Sciatic nerve (tissue), 2 donors: Measurements from ENCODE around the gene PGGHG. TPM values are rescaled to one million over a fixed set of nuclear protein-coding genes. Genes with fewer than 3 reads are reported as not detected.
A peak's percentile ranks its signal among the peaks of the same experiment; 100 is the strongest.
"Not testable (repeated sequence)": the region's sequence is repeated elsewhere in the genome, so short reads cannot be mapped to it uniquely, and the experiment has no call there.

Experiments used
- ATAC-seq: fragments of 200-7000 bp; cut with Tn5 transposase; one replicate; pipeline ENCODE4 v1.9.1; 2020; ENCODE audit warnings: mild to moderate bottlenecking, moderate library complexity
- DNase-seq: peaks from one replicate; pipeline ENCODE4 v3.0.0-alpha.2; 2020; ENCODE audit warnings: low spot score
- intact Hi-C: fragments of 100-400 bp; cut with DNase I; formaldehyde crosslinking; loops from one replicate; pipeline ENCODE4 v1.14.2; 2022
- total RNA-seq: library from RNA; stranded (reverse); fragmentation: NEBNext Ultra II Directional; extraction: Animal tissue kit (Norgen Biotek cat#: 25700); gene quantifications from one replicate; pipeline ENCODE4 v1.2.1, GENCODE V29; 2021
- donor health status: DM: no; HTN: no; CAD: no.
- donor health status: DM: no; HTN: no; CAD: no.

PGGHG gene
- total RNA-seq, 1 donor from 2014 or later: 60.3 TPM

DNA sequence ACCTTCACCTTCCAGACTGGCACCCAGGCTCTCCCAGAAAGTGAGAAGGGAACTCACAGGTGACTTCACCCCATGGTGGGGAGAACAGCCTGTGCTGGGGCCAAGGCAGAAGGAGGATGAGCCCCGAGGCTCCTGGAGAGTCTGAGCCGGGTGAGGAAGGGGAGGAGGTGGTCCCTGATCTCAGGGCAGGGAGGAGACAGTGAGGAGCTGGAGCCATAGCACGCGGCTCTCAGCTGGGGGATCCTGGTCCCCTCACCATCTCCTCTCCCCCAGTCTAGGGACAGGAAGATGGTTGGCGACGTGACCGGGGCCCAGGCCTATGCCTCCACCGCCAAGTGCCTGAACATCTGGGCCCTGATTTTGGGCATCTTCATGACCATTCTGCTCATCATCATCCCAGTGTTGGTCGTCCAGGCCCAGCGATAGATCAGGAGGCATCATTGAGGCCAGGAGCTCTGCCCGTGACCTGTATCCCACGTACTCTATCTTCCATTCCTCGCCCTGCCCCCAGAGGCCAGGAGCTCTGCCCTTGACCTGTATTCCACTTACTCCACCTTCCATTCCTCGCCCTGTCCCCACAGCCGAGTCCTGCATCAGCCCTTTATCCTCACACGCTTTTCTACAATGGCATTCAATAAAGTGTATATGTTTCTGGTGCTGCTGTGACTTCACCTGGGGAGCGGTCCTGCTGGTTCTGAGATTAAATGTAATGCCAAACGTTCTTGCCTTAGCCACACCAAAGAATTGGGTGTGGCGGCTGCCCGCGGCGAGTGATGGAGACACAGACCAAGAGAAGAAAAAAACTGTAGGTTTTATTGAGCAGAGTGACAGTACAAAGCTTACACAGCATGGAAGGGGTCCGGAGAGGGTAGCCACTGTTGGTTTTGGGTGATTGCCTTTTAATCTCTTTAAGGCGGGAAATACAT lies 20.1 kb downstream of the PGGHG start:
- DNase-seq, intact Hi-C loops: not testable (repeated sequence)
- ATAC-seq: peak; percentile 1

DNA sequence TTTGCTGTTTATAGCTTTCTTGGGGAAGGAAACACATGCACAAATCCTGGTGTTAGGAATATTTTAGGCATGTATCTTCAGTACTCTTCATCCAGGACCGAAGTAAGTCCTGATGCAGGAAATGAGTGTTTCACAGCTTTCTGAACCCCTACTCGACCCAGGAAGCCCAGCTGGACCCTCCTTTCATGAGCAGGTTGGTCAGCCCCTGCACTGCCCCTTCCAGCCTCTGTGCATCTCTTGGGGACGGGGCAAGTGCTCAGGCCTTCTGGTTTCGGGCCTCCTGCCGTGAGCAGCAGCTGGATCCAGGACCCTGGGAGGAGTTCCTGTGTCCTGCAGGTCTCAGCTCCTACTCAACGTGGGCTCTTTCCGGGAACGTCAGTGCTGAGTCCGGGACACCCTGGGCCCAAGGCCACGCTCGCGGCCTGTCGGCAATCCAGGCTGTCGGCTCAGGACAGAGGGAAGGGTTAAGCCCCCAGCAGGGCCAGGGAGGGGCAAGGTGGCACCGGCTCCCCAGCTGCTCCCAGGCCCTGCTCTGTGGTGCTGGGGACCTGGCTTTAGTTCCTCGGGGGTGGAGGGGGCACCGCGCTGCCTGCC lies 21.1 kb downstream of the PGGHG start:
- DNase-seq, intact Hi-C loops: not testable (repeated sequence)

DNA sequence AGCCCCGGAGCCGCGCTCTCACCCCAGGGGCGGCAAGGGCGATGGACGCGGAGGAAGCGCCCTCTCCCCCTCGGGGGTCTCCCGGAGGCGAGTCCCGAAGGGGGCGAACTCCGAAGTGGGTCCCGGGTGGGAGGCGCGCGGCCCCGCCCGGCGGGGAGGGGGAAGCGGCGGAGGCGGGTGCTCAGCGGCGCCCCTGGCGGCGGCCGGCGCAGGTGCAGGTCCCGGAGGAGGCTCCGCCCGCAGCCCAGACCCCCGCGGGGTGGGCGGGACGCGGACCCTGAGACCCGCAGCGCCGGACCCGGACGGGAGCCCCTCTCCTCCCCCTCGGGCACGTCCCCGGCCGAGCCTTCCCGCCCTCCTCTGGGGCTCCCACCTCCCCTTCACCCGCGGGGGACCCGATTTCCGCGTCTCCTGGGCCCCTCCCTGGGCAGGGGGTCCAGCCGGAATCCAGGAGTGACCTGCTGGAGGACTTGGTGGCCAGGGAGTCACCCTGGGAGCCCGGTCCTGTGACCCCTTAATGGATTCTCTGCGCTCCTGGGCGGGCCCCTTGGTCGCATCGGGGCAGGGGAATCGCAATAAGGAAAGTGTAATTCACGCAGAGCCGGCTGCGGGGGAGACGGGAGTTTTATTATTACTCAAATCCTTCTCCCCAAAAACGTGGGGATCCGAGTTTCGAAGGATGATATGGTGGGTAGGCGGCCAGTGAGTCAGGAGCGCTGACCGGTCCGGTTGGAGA lies 22.3 kb downstream of the PGGHG start:
- DNase-seq, intact Hi-C loops: not testable (repeated sequence)
- ATAC-seq: peak; percentile 4

More for the DNA sequence above, 21.1 kb downstream of the PGGHG start:
- not testable (repeated sequence) for ATAC-seq

DNA sequence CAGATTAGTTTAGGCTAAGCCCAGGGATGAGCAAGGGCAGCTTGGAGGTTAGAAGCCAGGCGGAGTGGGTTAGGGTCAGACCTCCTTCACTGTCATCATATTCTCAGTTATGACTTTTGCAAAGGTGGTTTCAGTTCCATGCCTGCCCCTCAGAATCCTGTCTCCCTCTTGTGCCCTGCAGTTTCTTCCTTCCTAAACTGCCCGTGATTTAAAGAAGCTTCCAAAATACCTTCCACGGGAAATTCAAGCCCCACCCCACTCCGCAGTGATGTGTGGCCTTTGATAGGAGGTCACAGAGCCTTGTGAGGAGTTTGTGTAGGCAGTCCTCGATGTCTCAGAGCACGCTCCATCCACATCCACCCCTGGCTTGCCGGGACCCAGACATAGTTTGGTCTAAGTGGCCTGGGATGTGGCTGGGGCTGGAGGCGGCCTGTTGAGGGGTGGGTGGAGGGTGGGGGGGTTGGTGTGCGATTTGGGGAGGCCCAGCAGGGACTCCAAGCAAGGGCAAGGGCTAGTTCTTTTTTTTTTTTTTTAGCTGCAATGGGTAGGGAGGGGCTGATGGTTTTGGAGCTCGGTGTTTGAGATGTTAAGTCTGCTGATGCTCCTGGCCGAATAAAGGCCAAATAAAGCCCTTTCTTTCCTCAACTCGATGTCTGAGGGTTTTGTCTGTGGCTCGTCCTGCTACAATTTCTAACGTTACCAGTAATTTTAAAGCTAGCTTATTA lies 23.3 kb downstream of the PGGHG start:
- intact Hi-C loops: no loop called here
- DNase-seq: no peak
- no peak for ATAC-seq

DNA sequence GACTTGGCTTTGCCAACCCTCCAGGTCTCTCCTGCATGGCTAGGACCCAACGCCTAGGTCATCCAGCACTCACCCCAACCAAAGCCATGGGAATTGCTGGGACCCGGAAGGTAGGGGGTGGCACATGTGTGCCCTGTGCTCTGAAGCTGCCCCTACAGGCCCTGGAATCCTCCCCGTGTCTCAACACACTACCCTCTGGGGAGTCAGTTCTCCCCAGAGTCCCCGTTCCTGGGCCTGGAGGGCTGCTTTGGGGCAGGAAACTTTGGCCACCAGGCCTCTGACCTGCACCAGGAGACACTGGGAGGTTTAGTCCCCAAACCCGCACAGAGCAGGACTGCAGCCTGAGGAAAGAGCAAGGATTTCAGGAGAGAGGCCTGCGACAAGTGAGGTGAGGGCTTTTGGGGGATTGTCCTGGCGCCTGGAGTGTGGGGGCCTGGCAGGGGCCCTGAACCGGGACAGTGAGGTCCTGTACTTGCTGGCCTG lies 24.4 kb downstream of the PGGHG start:
- DNase-seq: no peak
- intact Hi-C loops: no loop called here
- ATAC-seq: no peak

DNA sequence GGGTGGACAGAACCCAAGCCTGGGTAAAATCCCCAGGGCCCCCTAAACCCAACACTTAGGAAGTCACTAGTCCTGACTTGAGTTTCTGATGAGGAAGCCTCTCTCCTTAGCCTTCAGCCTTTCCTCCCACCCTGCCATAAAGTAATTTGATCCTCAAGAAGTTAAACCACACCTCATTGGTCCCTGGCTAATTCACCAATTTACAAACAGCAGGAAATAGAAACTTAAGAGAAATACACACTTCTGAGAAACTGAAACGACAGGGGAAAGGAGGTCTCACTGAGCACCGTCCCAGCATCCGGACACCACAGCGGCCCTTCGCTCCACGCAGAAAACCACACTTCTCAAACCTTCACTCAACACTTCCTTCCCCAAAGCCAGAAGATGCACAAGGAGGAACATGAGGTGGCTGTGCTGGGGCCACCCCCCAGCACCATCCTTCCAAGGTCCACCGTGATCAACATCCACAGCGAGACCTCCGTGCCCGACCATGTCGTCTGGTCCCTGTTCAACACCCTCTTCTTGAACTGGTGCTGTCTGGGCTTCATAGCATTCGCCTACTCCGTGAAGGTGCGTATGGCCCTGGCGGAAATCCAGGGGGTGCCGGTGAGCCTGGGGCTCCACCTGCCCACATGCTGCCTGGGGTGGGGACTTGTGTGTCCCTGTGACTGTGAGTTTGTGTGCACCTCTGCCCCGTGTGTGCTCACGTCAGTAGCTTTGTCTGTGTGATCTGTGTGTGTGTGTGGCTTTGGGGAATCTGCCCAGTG lies 25.0 kb downstream of the PGGHG start, which contains the start of gene IFITM1:
Gene IFITM1 (plus strand): TSS at position 254 of the 767 bp plus-strand sequence. CDS start 131 bp downstream, at position 385.
- ATAC-seq (peak; percentile 66), DNase-seq (no peak)
- intact Hi-C loops: no loop called here

DNA sequence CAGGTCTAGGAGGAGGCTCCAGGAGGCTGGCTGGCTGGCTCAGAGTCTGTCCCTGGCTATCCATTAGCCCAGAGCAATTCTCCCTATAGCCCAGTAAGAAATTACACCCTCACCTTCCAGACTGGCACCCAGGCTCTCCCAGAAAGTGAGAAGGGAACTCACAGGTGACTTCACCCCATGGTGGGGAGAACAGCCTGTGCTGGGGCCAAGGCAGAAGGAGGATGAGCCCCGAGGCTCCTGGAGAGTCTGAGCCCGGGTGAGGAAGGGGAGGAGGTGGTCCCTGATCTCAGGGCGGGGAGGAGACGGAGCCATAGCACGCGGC lies 25.6 kb downstream of the PGGHG start:
- intact Hi-C loops, DNase-seq, ATAC-seq: not testable (repeated sequence)

DNA sequence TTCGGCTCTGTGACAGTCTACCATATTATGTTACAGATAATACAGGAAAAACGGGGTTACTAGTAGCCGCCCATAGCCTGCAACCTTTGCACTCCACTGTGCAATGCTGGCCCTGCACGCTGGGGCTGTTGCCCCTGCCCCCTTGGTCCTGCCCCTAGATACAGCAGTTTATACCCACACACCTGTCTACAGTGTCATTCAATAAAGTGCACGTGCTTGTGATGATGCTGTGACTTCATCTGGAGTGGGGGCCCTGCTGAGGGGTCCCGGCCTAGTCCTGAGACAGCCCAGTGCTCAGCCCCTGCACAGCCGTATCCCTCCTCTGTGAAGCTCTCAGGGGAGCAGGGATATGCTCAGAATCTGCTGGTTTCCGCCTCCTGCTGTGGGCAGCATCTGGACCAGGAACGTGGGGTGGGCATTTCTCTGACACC lies 26.1 kb downstream of the PGGHG start:
- no peak for DNase-seq
- intact Hi-C loops: no loop called here
- no peak for ATAC-seq

DNA sequence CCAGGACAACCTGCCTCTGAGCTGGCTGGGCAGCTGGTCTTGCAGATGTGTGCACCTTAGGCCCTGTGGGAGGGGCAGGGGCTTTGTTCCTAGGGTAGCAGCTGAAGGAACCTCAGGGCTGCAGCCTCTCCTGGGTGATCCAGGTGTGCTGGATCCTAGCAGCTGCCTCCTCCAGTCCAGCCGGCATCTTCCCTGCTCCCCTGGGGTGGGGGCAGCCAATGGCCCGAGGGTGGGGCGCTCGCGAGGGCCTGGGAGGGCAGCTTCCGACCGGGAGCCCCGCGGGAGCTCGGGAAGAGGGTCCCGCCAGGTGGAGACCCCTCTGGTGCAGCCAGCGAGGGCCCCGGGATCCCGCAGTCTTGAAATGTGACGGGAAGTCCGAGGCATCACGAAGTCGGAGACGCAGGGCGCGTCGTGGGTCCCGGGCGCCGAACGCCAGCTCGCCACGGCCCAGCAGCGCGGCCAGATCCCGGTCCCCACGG lies 26.6 kb downstream of the PGGHG start:
- intact Hi-C loops: no loop called here
- DNase-seq (peak; percentile 57), ATAC-seq (no peak)

DNA sequence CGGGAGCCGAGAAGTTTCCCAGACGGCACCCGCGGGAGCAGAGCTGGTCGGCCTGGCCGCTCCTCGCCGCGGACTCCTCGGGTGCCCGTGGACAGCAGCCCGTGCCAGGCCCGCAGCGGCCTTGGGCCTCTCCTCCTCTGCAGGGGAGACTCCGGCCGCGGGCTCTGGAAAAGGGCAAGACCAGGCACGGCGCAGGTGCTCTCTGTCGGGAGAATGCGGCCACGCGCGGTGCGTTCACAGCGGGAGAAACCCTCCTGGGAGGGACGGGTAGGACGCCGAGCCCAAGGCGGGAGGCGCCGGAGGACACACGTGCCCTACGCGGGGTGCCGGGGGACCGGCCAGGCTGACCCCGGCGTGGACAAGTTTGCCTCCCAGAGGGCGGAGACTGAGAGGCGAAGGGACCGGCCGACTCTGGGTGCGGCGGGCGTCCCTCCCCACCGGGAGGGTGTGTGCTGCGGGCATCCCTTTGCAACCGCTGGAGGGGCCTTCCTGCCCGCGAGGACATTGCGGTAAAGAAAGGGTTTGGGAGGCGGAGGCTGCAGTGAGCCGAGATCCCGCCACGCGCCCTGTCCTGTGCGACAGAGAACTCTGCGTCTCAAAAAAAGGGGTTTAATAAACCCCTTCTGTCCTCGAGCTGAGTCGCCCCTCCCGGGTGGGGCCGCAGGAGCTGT lies 27.2 kb downstream of the PGGHG start:
- no peak for ATAC-seq
- intact Hi-C loops: no loop called here
- DNase-seq: peak; percentile 70

DNA sequence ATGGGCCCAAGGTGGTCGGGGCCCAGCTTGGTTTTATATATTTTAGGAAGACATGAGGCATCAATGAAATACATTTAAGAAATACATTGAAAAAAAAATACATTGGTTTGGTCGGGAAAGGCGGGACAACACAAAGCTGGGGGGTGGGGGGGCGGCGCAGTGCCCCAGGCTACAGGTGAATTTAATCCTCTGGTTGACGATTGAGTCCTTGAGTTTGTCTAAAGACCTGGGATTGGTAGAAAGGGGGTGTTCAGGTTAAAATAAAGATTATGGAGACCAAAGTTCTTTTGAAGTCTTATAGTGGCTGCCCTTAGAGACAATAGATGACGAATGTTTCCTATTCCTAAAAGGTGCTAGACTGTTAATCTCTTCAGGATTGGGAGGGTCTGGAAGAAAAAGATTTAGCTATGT lies 28.0 kb downstream of the PGGHG start:
- DNase-seq (no peak), ATAC-seq (no peak)
- intact Hi-C loops: no loop called here

DNA sequence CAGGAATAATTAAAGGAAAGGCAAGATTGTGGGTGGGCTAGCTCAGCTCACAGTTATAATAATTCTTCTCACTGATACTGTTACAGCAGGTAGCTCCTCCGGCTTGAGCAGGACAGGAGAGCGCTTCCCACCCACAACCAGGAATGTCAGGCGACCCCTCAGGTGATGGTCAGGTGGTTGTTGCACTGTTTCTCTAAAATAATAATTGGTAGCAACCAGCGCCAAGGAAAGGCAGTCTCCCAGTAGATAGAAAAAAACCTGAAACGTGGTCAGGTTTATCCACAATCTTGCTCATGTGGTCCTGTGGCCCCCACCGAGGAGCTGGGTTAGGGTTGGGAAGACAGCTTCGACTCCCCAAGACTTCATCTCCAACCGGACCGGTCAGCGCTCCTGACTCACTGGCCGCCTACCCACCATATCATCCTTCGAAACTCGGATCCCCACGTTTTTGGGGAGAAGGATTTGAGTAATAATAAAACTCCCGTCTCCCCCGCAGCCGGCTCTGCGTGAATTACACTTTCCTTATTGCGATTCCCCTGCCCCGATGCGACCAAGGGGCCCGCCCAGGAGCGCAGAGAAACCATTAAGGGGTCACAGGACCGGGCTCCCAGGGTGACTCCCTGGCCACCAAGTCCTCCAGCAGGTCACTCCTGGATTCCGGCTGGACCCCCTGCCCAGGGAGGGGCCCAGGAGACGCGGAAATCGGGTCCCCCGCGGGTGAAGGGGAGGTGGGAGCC lies 28.9 kb downstream of the PGGHG start:
- intact Hi-C loops, ATAC-seq: not testable (repeated sequence)
- peak; percentile 59 for DNase-seq

DNA sequence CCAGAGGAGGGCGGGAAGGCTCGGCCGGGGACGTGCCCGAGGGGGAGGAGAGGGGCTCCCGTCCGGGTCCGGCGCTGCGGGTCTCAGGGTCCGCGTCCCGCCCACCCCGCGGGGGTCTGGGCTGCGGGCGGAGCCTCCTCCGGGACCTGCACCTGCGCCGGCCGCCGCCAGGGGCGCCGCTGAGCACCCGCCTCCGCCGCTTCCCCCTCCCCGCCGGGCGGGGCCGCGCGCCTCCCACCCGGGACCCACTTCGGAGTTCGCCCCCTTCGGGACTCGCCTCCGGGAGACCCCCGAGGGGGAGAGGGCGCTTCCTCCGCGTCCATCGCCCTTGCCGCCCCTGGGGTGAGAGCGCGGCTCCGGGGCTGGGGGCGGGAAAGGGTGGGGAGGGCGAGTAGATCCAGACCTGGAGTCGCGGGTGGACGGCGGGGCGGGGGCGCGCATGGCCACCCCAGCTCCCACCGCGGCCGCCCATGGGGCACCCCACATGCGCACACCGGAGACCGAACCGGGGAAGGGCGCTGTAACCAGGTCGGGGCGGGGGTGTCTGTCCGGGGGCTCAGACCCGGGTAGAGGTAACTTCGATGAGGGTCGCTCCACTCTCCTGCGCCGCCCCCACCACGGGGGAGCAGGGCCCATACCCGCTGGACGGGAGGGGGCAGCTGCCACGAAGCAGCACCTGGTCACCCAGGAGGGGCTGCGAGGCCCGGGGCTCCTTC lies 29.6 kb downstream of the PGGHG start:
- peak; percentile 69 for DNase-seq
- intact Hi-C loops: not testable (repeated sequence)
- peak; percentile 33 for ATAC-seq

DNA sequence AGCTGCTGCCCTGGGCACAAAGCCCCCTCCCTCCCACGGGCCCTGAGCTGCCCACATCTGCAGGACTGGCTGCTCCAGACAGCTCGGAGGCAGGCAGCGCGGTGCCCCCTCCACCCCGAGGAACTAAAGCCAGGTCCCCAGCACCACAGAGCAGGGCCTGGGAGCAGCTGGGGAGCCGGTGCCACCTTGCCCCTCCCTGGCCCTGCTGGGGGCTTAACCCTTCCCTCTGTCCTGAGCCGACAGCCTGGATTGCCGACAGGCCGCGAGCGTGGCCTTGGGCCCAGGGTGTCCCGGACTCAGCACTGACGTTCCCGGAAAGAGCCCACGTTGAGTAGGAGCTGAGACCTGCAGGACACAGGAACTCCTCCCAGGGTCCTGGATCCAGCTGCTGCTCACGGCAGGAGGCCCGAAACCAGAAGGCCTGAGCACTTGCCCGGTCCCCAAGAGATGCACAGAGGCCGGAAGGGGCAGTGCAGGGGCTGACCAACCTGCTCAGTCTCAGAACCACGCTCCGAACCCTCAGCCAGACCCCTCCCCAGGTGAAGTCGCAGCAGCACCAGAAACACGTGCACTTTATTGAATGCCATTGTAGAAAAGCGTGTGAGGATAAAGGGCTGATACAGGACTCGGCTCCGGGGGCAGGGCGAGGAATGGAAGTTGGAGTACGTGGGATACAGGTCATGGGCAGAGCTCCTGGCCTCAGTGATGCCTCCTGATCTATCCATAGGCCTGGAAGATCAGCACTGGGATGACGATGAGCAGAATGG lies 30.4 kb downstream of the PGGHG start:
- ATAC-seq (peak; percentile 41), DNase-seq (peak; percentile 67)
- intact Hi-C loops: not testable (repeated sequence)

DNA sequence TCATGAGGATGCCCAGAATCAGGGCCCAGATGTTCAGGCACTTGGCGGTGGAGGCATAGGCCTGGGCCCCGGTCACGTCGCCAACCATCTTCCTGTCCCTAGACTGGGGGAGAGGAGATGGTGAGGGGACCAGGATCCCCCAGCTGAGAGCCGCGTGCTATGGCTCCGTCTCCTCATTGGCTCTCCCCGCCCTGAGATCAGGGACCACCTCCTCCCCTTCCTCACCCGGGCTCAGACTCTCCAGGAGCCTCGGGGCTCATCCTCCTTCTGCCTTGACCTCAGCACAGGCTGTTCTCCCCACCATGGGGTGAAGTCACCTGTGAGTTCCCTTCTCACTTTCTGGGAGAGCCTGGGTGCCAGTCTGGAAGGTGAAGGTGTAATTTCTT lies 31.0 kb downstream of the PGGHG start:
- DNase-seq (peak; percentile 44), ATAC-seq (peak; percentile 20)
- intact Hi-C loops: not testable (repeated sequence)
